Naive thymus-derived CD8-positive, alpha-beta T cell (primary cell): Measurements from ENCODE around the gene MASP2. TPM values are rescaled to one million over a fixed set of nuclear protein-coding genes. Genes with fewer than 3 reads are reported as not detected.
A peak's percentile ranks its signal among the peaks of the same experiment; 100 is the strongest.
"Not testable (repeated sequence)": the region's sequence is repeated elsewhere in the genome, so short reads cannot be mapped to it uniquely, and the experiment has no call there.

ENCODE experiments used
- ATAC-seq, 2 donors: fragments of 150-1000 bp; cut with Tn5 transposase in 1 of 2; sonication (Bioruptor Pico), chemical (Tn5 transposase) in 1 of 2; 1 replicate in 1 of 2; 2 replicates in 1 of 2; pipeline ENCODE4 v1.10.0; 2021; ENCODE audit warnings: mild to moderate bottlenecking in 2 of 2, moderate library complexity in 2 of 2
- POLR2A ChIA-PET: fragments of 350-600 bp; sonication (Branson Sonifier 250); formaldehyde crosslinking; loops from one replicate; lab custom pipeline; 2021; ENCODE audit warnings: antibody characterized with exemption; lab: Charles Lee
- DNase-seq, 10 donors: peaks; one replicate each; pipeline versions ENCODE4 v3.0.0 to v3.0.0-alpha.2; 2020 to 2022
- H3K27ac Mint-ChIP-seq, 10 donors: one replicate each; pipeline ENCODE4 v1.8.0; 2020 to 2022; ENCODE audit warnings: mild to moderate bottlenecking in 10 of 10, mixed read lengths in 10 of 10, moderate library complexity in 4 of 10, inconsistent platforms in 1 of 10
- H3K27me3 Mint-ChIP-seq, 5 donors: one replicate each; pipeline ENCODE4 v1.8.0; 2021 to 2022; ENCODE audit warnings: mixed read lengths in 5 of 5
- H3K36me3 Mint-ChIP-seq, 3 donors: one replicate each; pipeline ENCODE4 v1.8.0; 2020 to 2022; ENCODE audit warnings: mixed read lengths in 3 of 3, mild to moderate bottlenecking in 2 of 3, inconsistent platforms in 1 of 3
- H3K4me1 Mint-ChIP-seq, 4 donors: one replicate each; pipeline ENCODE4 v1.8.0; 2021 to 2022; ENCODE audit warnings: mixed read lengths in 4 of 4
- H3K4me3 Mint-ChIP-seq, 10 donors: one replicate each; pipeline ENCODE4 v1.8.0; 2020 to 2022; ENCODE audit warnings: mild to moderate bottlenecking in 10 of 10, mixed read lengths in 10 of 10, moderate library complexity in 6 of 10, inconsistent platforms in 1 of 10
- H3K9me3 Mint-ChIP-seq, 9 donors: one replicate each; pipeline ENCODE4 v1.8.0; 2020 to 2022; ENCODE audit warnings: mixed read lengths in 9 of 9, mild to moderate bottlenecking in 3 of 9, inconsistent platforms in 1 of 9, moderate library complexity in 1 of 9
- polyA plus RNA-seq, 3 donors: library from polyadenylated mRNA; unstranded; fragments of 300-500 nt; fragmentation: Illumina TruSeq; gene quantifications; one replicate each; pipeline ENCODE4 v1.2.3, GENCODE V29; 2021
- total RNA-seq, 8 experiments: library from RNA in 2 of 8; stranded (reverse) in 2 of 8; gene quantifications; one replicate each; pipeline ENCODE4 v1.2.3 and lab custom pipeline; 2021 to 2026

The MASP2 gene
- total and polyA plus RNA-seq, 5 experiments from 2014 or later: 0.27 to 0.34 TPM; not detected in 3

DNA sequence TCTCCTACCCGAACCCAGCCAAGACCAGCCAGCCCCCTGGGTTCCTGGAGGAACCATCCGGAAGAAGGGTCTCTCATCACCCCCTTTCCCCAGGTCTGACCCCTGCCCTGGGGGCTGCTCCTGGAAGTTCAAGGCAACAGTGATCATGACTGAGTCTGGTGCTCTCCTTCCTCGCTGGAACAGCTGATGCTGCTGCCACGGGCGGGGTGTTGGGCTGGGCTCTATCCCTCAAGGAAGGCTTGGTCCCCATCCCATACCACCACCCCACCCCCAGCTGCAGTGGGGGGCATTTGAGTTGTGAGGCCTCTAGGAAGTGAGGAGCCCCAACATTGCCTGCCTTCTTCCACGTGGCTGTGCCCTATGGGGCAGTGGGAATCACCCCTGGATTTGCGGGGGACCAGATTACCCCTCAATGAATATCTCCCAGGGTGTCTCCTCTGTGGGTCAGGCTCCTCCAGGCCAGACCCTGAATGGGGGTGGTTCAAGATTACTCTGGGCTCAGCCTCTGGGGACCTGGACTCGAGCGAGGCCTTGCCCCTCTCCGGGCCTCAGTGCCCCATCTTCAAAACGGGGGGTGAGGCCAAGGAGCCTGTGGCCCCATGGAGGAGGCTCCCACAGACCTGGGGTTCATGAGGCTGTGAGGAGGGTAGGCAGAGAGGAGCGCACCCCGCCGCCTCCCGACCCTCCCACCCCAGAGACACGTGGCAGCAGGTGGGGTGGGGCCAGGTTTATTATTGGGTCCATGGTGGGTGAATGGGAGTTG, 2.8 kb downstream of the MASP2 start:
- H3K27me3 Mint-ChIP-seq: no peaks in the 10 kb centered on the region
- H3K4me1 Mint-ChIP-seq: no peaks in the 10 kb centered on the region
- no peak for DNase-seq
- POLR2A ChIA-PET: no interaction called here
- ATAC-seq: no peak
- no peak overlapping the region for H3K4me3 Mint-ChIP-seq
- peak overlapping the region in 2 of 10 donors; percentile 65 to 77 for H3K27ac Mint-ChIP-seq
- H3K36me3 Mint-ChIP-seq: no peaks in the 10 kb centered on the region
- H3K9me3 Mint-ChIP-seq: no peaks in the 10 kb centered on the region

DNA sequence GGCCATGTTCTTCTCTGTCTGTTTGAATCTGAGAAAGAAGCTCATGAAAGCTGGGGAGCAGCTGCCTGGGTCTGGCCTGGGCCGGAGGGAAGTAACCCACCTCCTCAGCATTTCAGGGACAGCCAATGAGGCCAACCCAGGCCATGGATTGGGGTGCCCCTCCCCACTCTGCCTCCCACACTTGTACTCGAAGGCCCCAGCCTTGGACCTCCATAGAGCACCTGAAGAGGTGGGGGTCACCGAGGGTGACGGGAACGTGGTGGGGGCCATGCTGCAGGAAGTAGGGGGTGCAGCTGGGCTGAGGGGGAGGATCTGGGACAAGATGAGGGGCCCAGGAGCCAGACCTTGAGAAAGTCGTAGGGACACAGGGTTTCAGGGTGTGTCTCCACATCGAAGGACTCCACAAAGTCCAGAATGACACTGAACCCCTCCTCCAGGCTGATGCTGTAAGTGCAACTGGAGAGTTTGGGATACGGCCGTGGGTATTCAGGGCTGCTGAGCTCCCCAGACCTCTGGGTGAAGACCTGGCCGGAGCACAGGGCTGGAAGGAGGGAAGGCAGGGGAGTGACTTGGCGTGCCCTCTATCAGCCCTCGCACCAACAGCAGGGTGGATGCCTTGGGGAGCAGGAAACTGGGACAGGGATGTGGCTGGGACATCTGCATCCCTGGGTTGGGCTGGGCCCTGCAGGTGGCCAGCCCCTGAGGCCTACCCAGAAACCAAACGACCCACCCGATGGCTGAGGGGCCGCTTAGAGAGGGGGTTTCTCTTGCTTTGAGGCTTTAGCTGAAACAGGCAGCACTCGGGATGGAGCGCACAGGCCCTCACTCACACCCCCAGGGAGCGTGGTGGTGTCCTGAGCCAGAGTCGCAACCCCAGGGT, 3.8 kb downstream of the MASP2 start:
- DNase-seq: no peak
- Mint-ChIP-seq H3K4me1 (no peaks in the 10 kb centered on the region), H3K36me3 (no peaks in the 10 kb centered on the region), H3K9me3 (no peaks in the 10 kb centered on the region), H3K4me3 (no peak overlapping the region), H3K27me3 (no peaks in the 10 kb centered on the region), H3K27ac (no peak overlapping the region)
- POLR2A ChIA-PET: interaction anchor here (0.6 kb wide), 1 partner anchor 201 kb away, joined by 3 read pairs; no protein-coding TSS in a partner anchor
- no peak for ATAC-seq

DNA sequence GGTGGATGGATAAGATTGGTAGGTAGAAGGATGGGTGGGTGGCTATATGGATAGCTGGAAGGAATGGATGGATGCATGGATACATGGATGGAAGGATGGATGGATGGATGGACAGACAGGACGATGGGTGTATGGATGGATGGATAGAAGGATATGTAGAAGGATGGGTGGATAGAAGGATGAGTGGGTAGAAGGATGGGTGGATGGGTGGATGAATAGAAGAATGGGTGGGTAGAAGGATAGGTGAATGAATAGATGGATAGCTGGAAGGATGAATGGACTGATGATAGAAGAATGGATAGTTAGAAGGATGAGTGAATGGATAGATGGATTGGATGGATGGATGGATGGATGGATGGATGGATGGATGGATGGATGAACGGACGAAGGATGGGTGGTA, 5.0 kb downstream of the MASP2 start:
- H3K4me1 Mint-ChIP-seq: peaks cover 0 to 7% (median 6%) of the 10 kb centered on the region in 4 donors
- H3K4me3 Mint-ChIP-seq: no peak overlapping the region

DNA sequence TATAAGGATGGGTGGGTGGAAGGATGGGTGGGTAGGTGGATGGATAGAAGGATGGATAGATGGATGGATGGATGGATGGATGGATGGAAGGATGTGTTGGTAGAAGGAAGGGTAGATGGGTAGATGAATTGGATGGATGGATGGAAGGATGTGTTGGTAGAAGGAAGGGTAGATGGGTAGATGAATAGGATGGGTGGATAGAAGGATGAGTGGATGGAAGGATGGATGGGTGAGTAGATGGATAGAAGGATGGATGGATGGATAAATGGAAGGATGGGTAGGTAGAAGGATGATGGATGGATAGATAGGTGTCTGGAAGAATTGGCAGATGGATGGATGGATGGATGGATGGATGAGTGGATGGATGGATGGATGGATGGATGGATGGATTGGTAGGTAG, 6.0 kb downstream of the MASP2 start:
- H3K4me3 Mint-ChIP-seq: no peak overlapping the region
- ATAC-seq (no peak), DNase-seq (no peak)
- POLR2A ChIA-PET: interaction anchor here (0.6 kb wide), 1 partner anchor 676 kb away, joined by 3 read pairs; no protein-coding TSS in a partner anchor
- no peaks in the 10 kb centered on the region for H3K9me3 Mint-ChIP-seq
- H3K27me3 Mint-ChIP-seq: peaks cover 0 to 4% (median 4%) of the 10 kb centered on the region in 5 donors
- H3K4me1 Mint-ChIP-seq: peaks cover 0 to 7% (median 6%) of the 10 kb centered on the region in 4 donors
- no peaks in the 10 kb centered on the region for H3K36me3 Mint-ChIP-seq
- no peak overlapping the region for H3K27ac Mint-ChIP-seq

More for the DNA sequence above, 5.0 kb downstream of the MASP2 start:
- ATAC-seq (no peak), DNase-seq (no peak)
- Mint-ChIP-seq H3K27ac (no peak overlapping the region), H3K9me3 (no peaks in the 10 kb centered on the region), H3K36me3 (no peaks in the 10 kb centered on the region), H3K27me3 (peaks cover 0 to 4% (median 4%) of the 10 kb centered on the region in 5 donors)
- POLR2A ChIA-PET: interaction anchor here (0.5 kb wide), 1 partner anchor 31 kb away, joined by 5 read pairs; no protein-coding TSS in a partner anchor

DNA sequence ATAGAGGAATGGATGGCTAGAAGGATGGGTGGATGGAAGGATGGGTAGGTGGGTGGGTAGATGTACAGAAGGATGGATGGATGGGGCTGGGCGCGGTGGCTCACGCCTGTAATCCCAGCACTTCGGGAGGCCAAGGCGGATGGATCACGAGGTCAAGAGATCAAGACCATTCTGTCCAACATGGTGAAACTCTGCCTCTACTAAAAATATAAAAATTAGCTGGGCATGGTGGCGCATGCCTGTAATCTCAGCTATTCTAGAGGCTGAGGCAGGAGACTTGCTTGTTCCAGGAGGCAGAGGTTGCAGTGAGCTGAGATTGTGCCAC, 7.0 kb downstream of the MASP2 start:
- not testable (repeated sequence) for H3K9me3 Mint-ChIP-seq, H3K27me3 Mint-ChIP-seq

DNA sequence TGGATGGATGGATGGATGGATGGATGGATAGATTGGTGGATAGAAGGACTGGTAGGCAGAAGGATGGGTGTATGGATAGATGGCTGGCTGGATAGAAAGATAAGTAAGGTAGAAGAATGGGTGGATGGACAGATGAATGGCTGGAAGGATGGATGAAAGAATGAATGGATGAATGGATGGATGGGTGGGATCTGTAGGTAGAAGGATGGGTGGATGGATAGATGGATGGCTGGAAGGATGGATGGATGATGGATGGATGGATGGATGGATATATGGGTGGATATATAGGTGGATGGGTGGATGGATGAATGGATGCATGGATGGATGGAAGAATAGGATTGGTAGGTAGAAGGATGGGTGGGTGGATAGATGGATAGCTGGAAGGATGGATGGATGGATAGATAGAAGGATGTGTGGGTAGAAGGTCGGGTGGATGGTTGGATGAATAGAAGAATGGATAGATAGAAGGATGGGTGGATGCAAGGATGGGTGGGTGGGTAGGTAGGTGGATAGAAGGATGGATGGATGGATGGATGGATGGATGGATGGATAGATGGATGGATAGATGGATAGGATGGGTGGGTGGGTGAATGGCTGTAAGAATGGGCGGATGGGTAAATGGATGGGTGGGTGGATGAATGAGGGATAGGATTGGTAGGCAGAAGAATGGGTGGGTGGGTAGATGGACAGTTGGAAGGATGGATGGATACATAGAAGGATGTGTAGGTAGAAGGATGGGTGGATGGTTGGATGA, 7.5 kb downstream of the MASP2 start:
- H3K9me3 Mint-ChIP-seq: no peaks in the 10 kb centered on the region
- H3K4me3 Mint-ChIP-seq: no peak overlapping the region
- no peak for DNase-seq
- no peak overlapping the region for H3K27ac Mint-ChIP-seq
- peaks cover 0 to 4% (median 4%) of the 10 kb centered on the region in 5 donors for H3K27me3 Mint-ChIP-seq
- peaks cover 0 to 7% (median 6%) of the 10 kb centered on the region in 4 donors for H3K4me1 Mint-ChIP-seq
- POLR2A ChIA-PET: no interaction called here
- no peak for ATAC-seq
- no peaks in the 10 kb centered on the region for H3K36me3 Mint-ChIP-seq

More for the DNA sequence above, 7.0 kb downstream of the MASP2 start:
- DNase-seq, H3K4me1 Mint-ChIP-seq, H3K4me3 Mint-ChIP-seq, H3K36me3 Mint-ChIP-seq, POLR2A ChIA-PET, ATAC-seq, H3K27ac Mint-ChIP-seq: not testable (repeated sequence)

DNA sequence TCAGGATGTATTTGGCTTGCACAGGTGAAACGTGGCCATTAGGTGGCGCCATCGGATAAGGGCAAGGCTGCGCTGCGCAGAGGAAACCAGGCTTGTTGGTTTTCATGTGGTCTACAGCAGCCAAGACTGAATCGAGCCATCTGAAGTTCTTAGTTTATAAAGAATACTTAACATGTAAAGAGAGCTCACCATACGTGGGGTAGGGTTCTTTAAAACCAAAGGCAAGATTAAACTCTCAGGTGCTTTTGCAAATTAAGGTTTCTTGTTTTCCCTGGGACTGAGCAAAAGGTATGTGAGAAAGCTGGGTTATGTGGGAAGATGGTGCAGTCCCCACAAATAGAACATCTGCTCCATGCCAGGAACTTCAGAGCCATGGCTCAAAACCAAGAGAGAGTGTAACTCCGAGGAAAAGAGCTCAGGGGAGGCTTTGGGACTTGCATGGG, 9.3 kb downstream of the MASP2 start:
- peak overlapping the region in 1 of 10 donors; percentile 37 for H3K27ac Mint-ChIP-seq
- peaks cover 0 to 7% (median 6%) of the 10 kb centered on the region in 4 donors for H3K4me1 Mint-ChIP-seq

DNA sequence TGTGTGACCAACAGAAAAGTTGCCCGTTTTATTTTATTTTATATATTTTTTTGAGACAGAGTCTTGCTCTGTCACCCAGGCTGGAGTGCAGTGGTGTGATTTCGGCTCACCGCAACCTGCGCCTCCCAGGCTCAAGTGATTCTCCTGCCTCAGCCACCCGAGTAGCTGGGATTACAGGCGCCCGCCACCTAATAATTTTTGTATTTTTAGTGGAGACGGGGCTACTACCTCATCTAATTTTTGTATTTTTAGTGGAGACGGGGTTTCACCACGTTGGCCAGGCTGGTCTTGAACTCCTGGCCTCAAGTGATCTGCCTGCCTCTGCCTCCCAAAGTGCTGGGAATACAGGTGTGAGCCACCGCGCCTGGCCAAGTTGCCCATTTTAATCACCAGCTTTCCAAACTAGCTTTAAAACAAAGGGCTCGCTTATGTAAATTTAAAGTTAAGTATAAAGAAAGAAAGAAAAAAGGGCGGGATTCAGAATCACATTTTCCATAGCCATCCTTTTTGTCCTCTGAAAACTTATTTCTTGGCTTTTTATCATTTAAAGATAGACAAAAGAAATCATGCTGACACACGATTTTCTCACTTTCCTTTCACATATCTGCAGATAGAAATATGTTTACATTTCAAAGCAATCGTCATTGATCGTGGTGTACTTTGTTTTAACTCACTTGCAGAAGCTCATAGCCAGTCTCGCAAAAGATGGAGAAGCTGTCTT, 9.9 kb downstream of the MASP2 start:
- peak overlapping the region in 1 of 10 donors; percentile 37 for H3K27ac Mint-ChIP-seq
- POLR2A ChIA-PET: interaction anchor here (0.6 to 4.2 kb wide), 6 partner anchors 23 to 1473 kb away, joined by 3 to 29 read pairs (median 4); partner anchors contain the start of genes EXOSC10 and SRM
- not testable (repeated sequence) for H3K4me1 Mint-ChIP-seq

More for the DNA sequence above, 9.3 kb downstream of the MASP2 start:
- ATAC-seq: peak; percentile 100
- peaks cover 0 to 4% (median 4%) of the 10 kb centered on the region in 5 donors for H3K27me3 Mint-ChIP-seq
- peak; percentile 79 to 94 (median 88) for DNase-seq
- POLR2A ChIA-PET: interaction anchor here (1.3 to 4.2 kb wide), 5 partner anchors 23 to 611 kb away, joined by 3 to 29 read pairs (median 5); partner anchors contain the start of genes EXOSC10 and SRM
- no peak overlapping the region for H3K4me3 Mint-ChIP-seq
- no peaks in the 10 kb centered on the region for H3K9me3 Mint-ChIP-seq
- no peaks in the 10 kb centered on the region for H3K36me3 Mint-ChIP-seq

DNA sequence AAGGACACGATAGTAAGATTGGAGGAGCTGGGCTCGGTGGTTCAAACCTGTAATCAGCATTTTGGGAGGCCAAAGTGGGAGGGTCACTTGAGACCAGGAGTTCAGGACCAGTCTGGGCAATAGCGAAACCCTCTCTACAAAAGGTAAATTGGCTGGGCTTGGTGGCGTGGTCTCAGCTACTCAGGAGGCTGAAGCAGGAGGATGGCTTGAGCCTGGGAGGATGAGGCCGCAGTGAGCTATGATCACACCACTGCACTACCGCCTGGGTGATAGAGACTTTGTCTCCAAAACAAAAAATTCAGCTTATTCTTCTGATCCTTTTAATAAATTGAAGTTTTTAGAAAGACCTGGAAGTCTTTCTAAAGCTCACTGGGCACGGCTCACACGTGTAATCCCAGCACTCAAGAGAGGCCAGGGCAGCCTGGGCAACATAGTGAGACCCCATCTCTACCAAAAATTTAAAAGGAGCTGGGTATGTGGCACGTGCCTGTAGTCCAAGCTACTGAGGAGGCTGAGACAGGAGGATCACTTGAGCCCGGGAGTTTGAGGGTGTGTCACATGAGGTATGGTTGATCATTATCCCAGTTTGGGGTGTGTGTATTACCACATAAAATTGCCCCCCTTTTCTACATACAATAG, 15.3 kb downstream of the MASP2 start:
- POLR2A ChIA-PET: interaction anchor here (0.6 to 1.1 kb wide), 2 partner anchors 20 to 146 kb away, joined by 3 to 5 read pairs; partner anchors contain the start of gene TARDBP
- DNase-seq (no peak), ATAC-seq (no peak)
- Mint-ChIP-seq H3K4me1 (peaks cover 0 to 7% (median 3%) of the 10 kb centered on the region in 4 donors), H3K4me3 (no peak overlapping the region), H3K36me3 (peaks cover 0 to 28% (median 2%) of the 10 kb centered on the region in 3 donors), H3K27me3 (no peaks in the 10 kb centered on the region), H3K9me3 (no peaks in the 10 kb centered on the region), H3K27ac (peak overlapping the region in 3 of 10 donors; percentile 28 to 70 (median 43))

More for the DNA sequence above, 9.9 kb downstream of the MASP2 start:
- not testable (repeated sequence) for H3K4me3 Mint-ChIP-seq, DNase-seq, H3K9me3 Mint-ChIP-seq, ATAC-seq, H3K36me3 Mint-ChIP-seq, H3K27me3 Mint-ChIP-seq

DNA sequence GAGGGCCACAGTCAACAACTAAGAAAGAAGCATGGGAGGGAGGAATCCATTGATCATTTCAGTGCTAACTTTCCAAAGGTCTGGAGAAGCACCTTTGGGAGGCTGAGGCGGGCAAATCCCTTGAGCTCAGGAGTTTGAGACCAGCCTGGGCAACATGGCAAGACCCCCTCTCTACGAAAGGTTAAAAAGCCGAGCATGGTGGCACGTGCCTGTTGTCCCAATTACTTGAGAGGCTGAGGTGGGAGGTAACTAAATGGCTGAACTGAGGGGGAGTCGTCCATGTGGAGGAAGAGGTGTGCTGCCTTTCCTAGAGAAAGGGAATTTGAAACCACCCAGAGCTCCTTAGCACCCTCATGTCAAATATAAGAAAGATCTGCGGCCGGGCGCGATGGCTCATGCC, 16.2 kb downstream of the MASP2 start:
- Mint-ChIP-seq H3K9me3 (no peaks in the 10 kb centered on the region), H3K27me3 (no peaks in the 10 kb centered on the region), H3K36me3 (peaks cover 0 to 35% (median 2%) of the 10 kb centered on the region in 3 donors), H3K4me1 (peaks cover 0 to 14% (median 4%) of the 10 kb centered on the region in 4 donors), H3K27ac (peak overlapping the region in 3 of 10 donors; percentile 32 to 70 (median 43)), H3K4me3 (peak overlapping the region in 1 of 10 donors; percentile 20)
- POLR2A ChIA-PET: interaction anchor here (1.9 kb wide), 1 partner anchor 68 kb away, joined by 5 read pairs; the partner anchor contains the start of gene EXOSC10
- DNase-seq (no peak), ATAC-seq (peak in 1 of 2 donors; percentile 19)

DNA sequence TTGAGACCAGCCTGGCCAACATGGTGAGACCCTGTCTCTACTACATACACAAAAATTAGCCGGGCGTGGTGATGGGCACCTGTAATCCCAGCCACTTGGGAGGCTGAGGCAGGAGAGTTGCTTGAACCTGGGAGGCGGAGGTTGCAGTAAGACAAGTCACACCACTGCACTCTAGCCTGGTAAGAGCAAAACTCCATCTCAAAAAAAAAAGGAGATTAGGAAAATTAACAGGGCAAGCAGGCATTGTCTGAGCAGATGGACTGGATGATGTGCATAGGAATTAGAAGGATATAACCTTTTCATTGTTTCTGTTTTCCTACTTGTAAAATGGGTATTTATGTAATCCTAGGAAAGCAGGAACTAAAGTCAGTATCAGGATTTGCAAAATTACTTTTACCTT, 19.0 kb downstream of the MASP2 start:
- Mint-ChIP-seq H3K9me3 (no peaks in the 10 kb centered on the region), H3K4me3 (no peak overlapping the region), H3K27ac (peak overlapping the region in 2 of 10 donors; percentile 40 to 48), H3K36me3 (peaks cover 4 to 63% (median 5%) of the 10 kb centered on the region in 3 donors), H3K27me3 (no peaks in the 10 kb centered on the region), H3K4me1 (peaks cover 7 to 24% (median 15%) of the 10 kb centered on the region in 4 donors)
- ATAC-seq: no peak
- POLR2A ChIA-PET: no interaction called here
- DNase-seq: no peak
